ENCODE measurements around the gene HRNR.

The HRNR gene

GRCh38 chr1:152188673-152189591 lies 35.1 kb downstream of the HRNR start:
- no peak for DNase-seq

GRCh38 chr1:152186556-152187285 lies 37.3 kb downstream of the HRNR start:
- DNase-seq = no peak

- peak; percentile 83 for DNase-seq
These were observed 38.2 kb downstream of the HRNR start for GRCh38 chr1:152185544-152186391.

- DNase-seq = no peak
These were observed 41.0 kb downstream of the HRNR start for GRCh38 chr1:152182944-152183361.

- no peak for DNase-seq
These were observed 41.6 kb downstream of the HRNR start for GRCh38 chr1:152182431-152182830.

GRCh38 chr1:152179566-152179965 lies 44.4 kb downstream of the HRNR start:
- no peak for DNase-seq

- no peak for DNase-seq
These were observed 53.6 kb downstream of the HRNR start for GRCh38 chr1:152170287-152170905.

GRCh38 chr1:152169366-152170025 lies 54.5 kb downstream of the HRNR start:
- DNase-seq = no peak

- DNase-seq = no peak
These were observed 55.5 kb downstream of the HRNR start for GRCh38 chr1:152168535-152168868.

- DNase-seq = no peak
These were observed 56.0 kb downstream of the HRNR start for GRCh38 chr1:152167835-152168534.

GRCh38 chr1:152166966-152167365 lies 57.0 kb downstream of the HRNR start:
- DNase-seq = no peak

GRCh38 chr1:152165286-152166077 lies 58.5 kb downstream of the HRNR start:
- no peak for DNase-seq

- DNase-seq = no peak
These were observed 59.4 kb downstream of the HRNR start for GRCh38 chr1:152164517-152165136.

GRCh38 chr1:152162792-152163463 lies 61.1 kb downstream of the HRNR start:
- no peak for DNase-seq

Measured in DMS 273 treated with DMSO at 0.1 percent for 48 hours (cell line).